ENCODE results near the gene NUDCD2.

GRCh38 chr5:163458778-163459385 lies 1.0 kb downstream of the NUDCD2 start:
- TF ChIP-seq CTCF (IDR thresholded peaks at IDR 0.05; ENCODE audit: insufficient read depth, low read depth, low read length), result no peak
- TF ChIP-seq EZH2 (IDR thresholded peaks at IDR 0.05; ENCODE audit: insufficient read depth, low read length), result no peak
